ENCODE data around the gene ITPRIPL1. TPM values are rescaled to one million over a fixed set of nuclear protein-coding genes. Genes with fewer than 3 reads are reported as not detected.
"Not testable (repeated sequence)": the region's sequence is repeated elsewhere in the genome, so short reads cannot be mapped to it uniquely, and the experiment has no call there.

ITPRIPL1 gene
- total RNA-seq, 1 experiment from 2014 or later, result 1.7 TPM

DNA sequence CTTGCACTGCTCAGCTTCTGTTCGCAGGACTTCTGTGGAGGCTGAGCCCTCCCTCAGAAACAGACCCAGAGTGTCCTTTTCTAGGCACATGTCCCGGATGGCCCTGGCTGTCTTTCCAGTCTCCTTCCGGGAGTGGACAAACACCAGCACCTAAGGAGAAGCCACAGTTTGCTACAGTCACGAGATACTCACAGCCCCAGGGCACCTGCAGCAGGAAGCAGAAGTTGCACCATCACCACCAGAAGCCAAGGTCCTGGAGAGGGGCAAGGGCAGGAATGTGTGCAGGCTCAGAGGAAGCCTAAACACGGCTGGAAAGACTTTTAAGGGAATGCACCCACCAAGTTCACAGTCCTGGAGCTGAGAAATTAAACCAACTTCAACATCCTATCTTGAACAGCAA, 33.4 kb upstream of the ITPRIPL1 start:
- Mint-ChIP-seq H3K27me3 (ENCODE audit: unreplicated experiment) (no peaks in the 10 kb centered on the region), H3K9me3 (ENCODE audit: low read depth, unreplicated experiment) (no peaks in the 10 kb centered on the region), H3K4me3 (ENCODE audit: low read depth, unreplicated experiment) (no peak overlapping the region), H3K4me1 (ENCODE audit: low read depth, unreplicated experiment) (no peaks in the 10 kb centered on the region), H3K27ac (ENCODE audit: unreplicated experiment) (no peak overlapping the region), H3K36me3 (ENCODE audit: insufficient read depth, unreplicated experiment) (peaks cover 63% of the 10 kb centered on the region)
- intact Hi-C loops (cut with micrococcal nuclease; ENCODE audit: unreplicated experiment), result no loop called here
- DNase-seq, result no peak
- no TSS peak for BruUV-seq (replicated peaks)
- TF ChIP-seq, protein P1, sequence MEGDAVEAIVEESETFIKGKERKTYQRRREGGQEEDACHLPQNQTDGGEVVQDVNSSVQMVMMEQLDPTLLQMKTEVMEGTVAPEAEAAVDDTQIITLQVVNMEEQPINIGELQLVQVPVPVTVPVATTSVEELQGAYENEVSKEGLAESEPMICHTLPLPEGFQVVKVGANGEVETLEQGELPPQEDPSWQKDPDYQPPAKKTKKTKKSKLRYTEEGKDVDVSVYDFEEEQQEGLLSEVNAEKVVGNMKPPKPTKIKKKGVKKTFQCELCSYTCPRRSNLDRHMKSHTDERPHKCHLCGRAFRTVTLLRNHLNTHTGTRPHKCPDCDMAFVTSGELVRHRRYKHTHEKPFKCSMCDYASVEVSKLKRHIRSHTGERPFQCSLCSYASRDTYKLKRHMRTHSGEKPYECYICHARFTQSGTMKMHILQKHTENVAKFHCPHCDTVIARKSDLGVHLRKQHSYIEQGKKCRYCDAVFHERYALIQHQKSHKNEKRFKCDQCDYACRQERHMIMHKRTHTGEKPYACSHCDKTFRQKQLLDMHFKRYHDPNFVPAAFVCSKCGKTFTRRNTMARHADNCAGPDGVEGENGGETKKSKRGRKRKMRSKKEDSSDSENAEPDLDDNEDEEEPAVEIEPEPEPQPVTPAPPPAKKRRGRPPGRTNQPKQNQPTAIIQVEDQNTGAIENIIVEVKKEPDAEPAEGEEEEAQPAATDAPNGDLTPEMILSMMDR (IDR thresholded peaks at IDR 0.05; ENCODE audit: unreplicated experiment), result no peak
- CTCF ChIA-PET, result interaction anchor here (0.7 kb wide), 1 partner anchor 8 kb away, joined by 3 read pairs; no protein-coding TSS in a partner anchor

DNA sequence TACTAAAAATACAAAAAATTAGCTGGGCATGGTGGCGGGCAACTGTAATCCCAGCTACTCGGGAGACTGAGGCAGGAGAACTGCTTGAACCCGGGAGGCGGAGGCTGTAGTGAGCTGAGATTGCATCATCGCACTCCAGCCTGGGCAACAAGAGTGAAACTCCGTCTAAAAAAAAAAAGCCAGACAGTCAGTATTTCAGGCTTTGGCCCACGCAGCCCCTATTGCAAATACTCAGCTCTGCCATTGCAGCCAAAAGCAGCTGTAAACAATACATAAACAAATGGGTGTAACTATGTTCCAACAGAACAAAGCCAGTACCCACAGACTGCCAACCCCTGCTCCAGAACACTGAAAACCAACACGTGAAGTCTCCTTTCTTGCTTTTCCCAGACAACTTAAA, 30.8 kb upstream of the ITPRIPL1 start:
- H3K27ac Mint-ChIP-seq (ENCODE audit: unreplicated experiment); DNase-seq; intact Hi-C loops (cut with micrococcal nuclease; ENCODE audit: unreplicated experiment); BruUV-seq (replicated peaks); H3K4me3 Mint-ChIP-seq (ENCODE audit: low read depth, unreplicated experiment); H3K27me3 Mint-ChIP-seq (ENCODE audit: unreplicated experiment); CTCF ChIA-PET; H3K4me1 Mint-ChIP-seq (ENCODE audit: low read depth, unreplicated experiment); H3K9me3 Mint-ChIP-seq (ENCODE audit: low read depth, unreplicated experiment): not testable (repeated sequence)
- peaks cover 51% of the 10 kb centered on the region for H3K36me3 Mint-ChIP-seq (ENCODE audit: insufficient read depth, unreplicated experiment)

DNA sequence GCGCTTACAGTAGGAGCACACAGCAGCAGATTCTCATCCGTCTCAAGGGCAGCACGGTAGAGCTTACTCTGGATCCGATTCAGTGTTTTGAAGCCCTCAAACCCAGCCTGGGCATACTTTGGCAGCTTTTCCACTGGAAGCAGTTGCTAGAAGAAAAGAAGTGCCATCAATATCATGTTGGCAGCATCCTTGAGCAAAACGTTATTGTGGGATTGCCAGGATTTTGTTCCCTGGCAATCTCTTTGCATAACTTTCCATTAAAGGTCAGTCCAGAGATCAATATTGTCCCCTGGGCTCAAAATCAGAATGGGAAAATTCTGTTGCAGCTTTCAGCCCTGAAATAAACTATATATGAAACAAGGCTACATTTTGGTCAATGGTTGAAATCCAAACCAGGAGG, 28.2 kb upstream of the ITPRIPL1 start:
- no TSS peak for BruUV-seq (replicated peaks)
- no peak overlapping the region for H3K27ac Mint-ChIP-seq (ENCODE audit: unreplicated experiment)
- H3K4me3 Mint-ChIP-seq (ENCODE audit: low read depth, unreplicated experiment), result no peak overlapping the region
- H3K27me3 Mint-ChIP-seq (ENCODE audit: unreplicated experiment), result no peaks in the 10 kb centered on the region
- CTCF ChIA-PET, result no interaction called here
- peaks cover 2% of the 10 kb centered on the region for H3K4me1 Mint-ChIP-seq (ENCODE audit: low read depth, unreplicated experiment)
- intact Hi-C loops (cut with micrococcal nuclease; ENCODE audit: unreplicated experiment), result no loop called here
- TF ChIP-seq, protein P1 (IDR thresholded peaks at IDR 0.05; ENCODE audit: unreplicated experiment), result no peak
- no peaks in the 10 kb centered on the region for H3K9me3 Mint-ChIP-seq (ENCODE audit: low read depth, unreplicated experiment)
- peaks cover 51% of the 10 kb centered on the region for H3K36me3 Mint-ChIP-seq (ENCODE audit: insufficient read depth, unreplicated experiment)
- no peak for DNase-seq

DNA sequence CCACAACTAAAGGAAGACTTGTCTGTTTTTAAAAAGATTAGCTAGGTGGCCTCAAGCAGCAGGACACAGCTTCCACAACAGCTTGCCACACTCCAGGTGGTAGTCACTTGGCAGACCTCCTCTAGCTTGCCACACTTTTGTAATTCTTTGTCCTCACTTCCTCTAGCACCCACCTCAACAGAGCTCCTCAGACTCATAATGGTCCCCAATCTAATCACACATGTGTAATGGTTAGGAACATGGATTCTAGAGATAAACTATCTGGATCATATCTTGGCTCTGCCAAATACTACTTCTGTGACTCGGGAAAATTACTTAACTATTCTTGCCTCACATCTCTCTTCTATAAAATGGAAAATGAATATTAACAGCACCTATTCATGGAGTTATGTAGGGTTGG, 23.3 kb upstream of the ITPRIPL1 start:
- CTCF ChIA-PET, result no interaction called here
- H3K27ac Mint-ChIP-seq (ENCODE audit: unreplicated experiment), result no peak overlapping the region

DNA sequence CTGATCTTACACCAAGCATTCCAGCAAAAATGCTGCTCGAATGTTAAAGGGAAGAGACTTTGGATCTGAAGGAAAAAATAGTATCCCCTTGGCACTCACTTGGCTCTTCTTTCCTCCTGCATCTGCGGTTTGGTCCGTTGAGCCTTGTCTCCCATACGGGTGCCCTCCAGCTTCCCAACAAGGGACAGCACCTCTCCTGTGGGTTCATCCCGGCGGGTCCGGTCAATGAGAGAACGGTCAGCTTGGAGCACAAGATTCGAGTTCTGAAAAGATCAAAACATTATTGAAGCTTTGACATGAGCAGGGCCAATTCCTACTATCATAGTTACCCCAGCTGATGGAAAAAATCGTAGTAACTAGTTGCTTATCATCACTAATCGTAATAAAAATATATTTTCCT, 20.5 kb upstream of the ITPRIPL1 start:
- Mint-ChIP-seq H3K9me3 (ENCODE audit: low read depth, unreplicated experiment) (no peaks in the 10 kb centered on the region), H3K36me3 (ENCODE audit: insufficient read depth, unreplicated experiment) (peaks cover 49% of the 10 kb centered on the region), H3K4me3 (ENCODE audit: low read depth, unreplicated experiment) (peak overlapping the region; percentile 98), H3K27ac (ENCODE audit: unreplicated experiment) (peak overlapping the region; percentile 94), H3K4me1 (ENCODE audit: low read depth, unreplicated experiment) (peaks cover 22% of the 10 kb centered on the region), H3K27me3 (ENCODE audit: unreplicated experiment) (no peaks in the 10 kb centered on the region)
- intact Hi-C loops (cut with micrococcal nuclease; ENCODE audit: unreplicated experiment), result no loop called here
- CTCF ChIA-PET, result interaction anchor here (0.6 kb wide), 1 partner anchor 1380 kb away, joined by 3 read pairs; no protein-coding TSS in a partner anchor
- DNase-seq, result no peak
- BruUV-seq (replicated peaks), result no TSS peak
- TF ChIP-seq, protein P1 (IDR thresholded peaks at IDR 0.05; ENCODE audit: unreplicated experiment), result no peak

More for the DNA sequence above, 23.3 kb upstream of the ITPRIPL1 start:
- BruUV-seq (replicated peaks), result no TSS peak
- Mint-ChIP-seq H3K36me3 (ENCODE audit: insufficient read depth, unreplicated experiment) (peaks cover 59% of the 10 kb centered on the region), H3K4me1 (ENCODE audit: low read depth, unreplicated experiment) (peaks cover 21% of the 10 kb centered on the region), H3K27me3 (ENCODE audit: unreplicated experiment) (no peaks in the 10 kb centered on the region), H3K9me3 (ENCODE audit: low read depth, unreplicated experiment) (no peaks in the 10 kb centered on the region), H3K4me3 (ENCODE audit: low read depth, unreplicated experiment) (no peak overlapping the region)
- TF ChIP-seq, protein P1 (IDR thresholded peaks at IDR 0.05; ENCODE audit: unreplicated experiment), result no peak
- intact Hi-C loops (cut with micrococcal nuclease; ENCODE audit: unreplicated experiment), result no loop called here
- no peak for DNase-seq
